NCI-H2029 (cell line): ENCODE results near the gene RGS6.

Experiments used
- DNase-seq: peaks from one replicate; lab custom pipeline; 2025; lab: John Stamatoyannopoulos, UW

The RGS6 gene

GRCh38 chr14:72247896-72248465, 315.8 kb downstream of the RGS6 start:
- no peak for DNase-seq

DNA sequence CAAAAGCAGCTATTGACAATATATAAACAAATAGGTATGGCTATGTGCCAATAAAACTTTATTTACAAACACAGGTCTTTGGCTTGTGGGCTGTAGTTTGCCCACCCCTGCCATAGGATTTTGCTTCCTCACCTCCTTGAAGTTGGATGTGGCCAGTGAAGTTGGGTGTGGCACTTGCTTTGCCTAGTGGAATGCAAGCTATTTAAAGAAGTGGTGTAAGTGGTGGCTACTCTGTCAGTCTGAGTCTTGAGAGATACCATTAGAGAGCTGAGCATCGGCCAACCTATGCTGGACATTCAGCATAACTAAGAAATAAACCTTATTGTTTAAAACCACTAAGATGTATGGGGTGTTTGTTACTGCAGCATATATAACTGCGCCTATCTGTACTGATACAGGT, 321.3 kb downstream of the RGS6 start:
- no peak for DNase-seq

DNA sequence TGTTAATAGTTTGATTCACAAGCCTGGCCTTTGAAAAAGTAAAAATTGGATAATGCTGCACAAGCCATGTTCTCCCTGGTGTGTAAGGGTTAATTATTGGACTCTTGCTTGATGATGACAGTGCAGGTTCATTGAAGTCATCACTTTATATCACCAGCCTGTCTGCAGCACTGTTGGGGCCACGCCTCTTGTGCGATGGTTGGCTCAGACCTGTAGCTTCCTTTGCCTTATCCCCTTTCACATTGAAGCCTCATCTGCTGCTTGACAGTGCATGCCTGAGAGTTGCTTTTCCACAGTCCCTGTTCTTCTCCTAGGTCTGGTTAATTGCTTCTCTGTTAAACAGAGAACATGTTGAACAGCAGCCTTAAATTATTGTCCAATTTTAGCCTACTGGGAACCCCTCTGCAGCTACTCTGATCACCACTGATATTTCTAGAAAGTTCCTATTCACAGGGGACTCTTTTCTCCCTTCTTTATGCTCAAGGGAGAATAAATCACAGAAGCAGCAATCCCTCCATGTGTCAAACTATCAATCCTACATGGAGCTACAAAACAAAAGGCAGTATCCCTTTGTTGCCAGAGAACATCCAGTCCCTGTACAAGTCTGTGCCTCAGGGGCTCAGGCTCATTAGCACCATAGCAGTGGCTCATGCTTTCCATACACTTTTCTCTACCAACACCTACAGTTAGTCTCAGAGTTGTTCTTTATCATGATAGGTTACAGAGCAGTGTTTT, 322.1 kb downstream of the RGS6 start:
- DNase-seq = no peak

DNA sequence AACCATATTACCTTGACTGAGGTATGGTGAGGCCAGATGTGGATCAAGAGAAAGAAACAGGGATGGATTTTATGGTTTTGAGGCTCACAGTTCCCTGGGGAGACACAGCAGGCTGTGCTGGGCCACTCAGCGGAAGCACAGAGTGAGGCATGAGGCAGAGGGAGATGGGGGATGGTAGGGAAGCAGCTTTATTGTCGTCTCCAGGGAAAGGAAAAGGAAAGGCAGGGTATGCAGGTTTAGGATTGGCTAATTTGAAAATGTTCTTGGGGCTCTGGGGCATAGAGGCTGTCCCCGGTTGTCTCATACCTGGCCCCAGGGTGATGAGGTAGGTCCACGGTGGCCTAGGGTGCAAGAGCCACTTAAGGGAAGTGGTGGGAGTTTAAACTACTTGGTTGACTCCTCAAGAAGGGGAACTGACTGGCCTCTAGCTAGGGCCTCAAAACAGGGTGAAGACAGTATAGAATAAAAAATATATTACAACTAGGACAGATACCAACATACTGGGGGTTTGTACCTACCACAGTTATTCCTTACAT, 322.8 kb downstream of the RGS6 start:
- no peak for DNase-seq

DNA sequence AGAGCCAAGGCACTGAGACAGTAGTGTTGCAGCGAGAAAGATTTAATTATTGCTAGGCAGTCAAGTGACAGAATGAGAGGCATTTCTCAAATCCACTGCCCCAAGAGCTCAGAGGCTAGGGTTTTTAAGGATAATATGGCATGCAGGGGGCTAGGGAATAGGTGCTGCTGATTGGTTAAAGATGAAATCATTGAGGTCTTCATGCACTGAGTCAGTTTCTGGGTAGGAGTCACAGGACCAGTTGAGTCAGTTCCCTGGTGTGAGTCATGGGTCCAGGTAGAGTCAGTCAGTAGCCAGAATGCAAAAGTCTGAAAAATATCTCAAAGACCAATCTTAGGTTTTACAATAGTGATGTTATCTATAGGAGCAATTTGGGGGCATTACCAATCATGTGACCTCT, 323.8 kb downstream of the RGS6 start:
- no peak for DNase-seq

GRCh38 chr14:72261068-72261467, 328.8 kb downstream of the RGS6 start:
- DNase-seq = no peak

DNA sequence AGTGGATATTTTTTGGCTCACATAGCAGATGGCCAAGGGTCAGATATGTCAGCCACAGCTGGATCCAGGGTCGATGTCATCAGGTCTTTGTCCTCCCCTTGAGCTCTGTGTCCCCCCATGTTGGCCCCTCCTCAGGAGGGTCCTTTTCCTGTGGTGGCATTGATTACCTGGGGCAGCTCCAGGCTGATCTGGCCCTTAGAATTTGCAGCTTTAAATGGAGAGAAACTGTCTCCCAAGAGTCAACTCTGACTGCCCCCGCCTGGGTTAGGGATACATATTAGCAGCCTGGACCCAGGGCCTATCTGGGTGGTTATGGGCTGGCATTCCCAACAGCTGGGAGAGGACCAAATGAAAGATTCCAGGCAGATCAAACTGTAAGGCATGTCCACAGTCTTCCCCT, 330.5 kb downstream of the RGS6 start:
- no peak for DNase-seq

- no peak for DNase-seq
Observed at GRCh38 chr14:72264716-72265115, 332.5 kb downstream of the RGS6 start.

GRCh38 chr14:72270147-72270727, 338.0 kb downstream of the RGS6 start:
- no peak for DNase-seq

- DNase-seq = no peak
Observed at GRCh38 chr14:72270749-72271148, 338.5 kb downstream of the RGS6 start.

GRCh38 chr14:72275242-72275641, 343.0 kb downstream of the RGS6 start:
- no peak for DNase-seq

DNA sequence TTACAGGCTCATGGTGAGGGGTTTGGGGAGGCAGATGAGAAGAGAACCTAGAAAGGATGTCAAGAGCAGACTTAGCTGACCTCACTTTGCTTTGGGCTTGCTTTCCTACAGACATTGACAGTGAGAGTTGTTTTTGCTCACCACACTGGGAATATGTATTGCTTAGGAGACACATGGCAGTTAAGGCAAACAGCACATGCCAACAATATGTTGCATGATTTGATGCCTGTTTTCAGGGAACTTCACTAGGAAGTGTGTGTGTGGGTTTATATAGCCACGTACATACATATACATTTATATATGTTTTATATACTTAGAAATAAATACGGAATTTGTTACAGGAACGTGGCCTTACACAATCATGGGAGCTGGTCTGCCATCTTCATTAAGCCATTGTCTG, 346.1 kb downstream of the RGS6 start:
- DNase-seq = no peak

DNA sequence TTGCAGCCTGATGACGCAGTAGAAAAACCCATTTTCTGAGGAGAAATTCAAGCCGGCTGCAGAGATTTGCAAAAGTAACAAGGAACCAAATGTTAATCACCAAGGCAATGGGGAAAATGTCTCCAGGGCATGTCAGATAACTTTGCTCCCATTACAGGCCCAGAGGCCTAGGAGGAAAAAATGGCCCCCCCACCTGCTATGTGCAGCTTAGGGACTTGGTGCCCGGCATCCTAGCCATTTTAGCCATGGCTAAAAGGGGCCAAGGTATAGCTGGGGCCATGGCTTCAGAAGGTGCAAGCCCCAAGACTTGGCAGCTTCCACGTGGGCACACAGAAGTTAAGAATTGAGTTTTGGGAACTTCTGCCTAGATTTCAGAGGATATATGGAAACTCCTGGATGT, 351.9 kb downstream of the RGS6 start:
- no peak for DNase-seq

GRCh38 chr14:72290241-72290640, 358.0 kb downstream of the RGS6 start:
- DNase-seq = no peak

- no peak for DNase-seq
Observed at GRCh38 chr14:72291908-72292688, 359.9 kb downstream of the RGS6 start.

DNA sequence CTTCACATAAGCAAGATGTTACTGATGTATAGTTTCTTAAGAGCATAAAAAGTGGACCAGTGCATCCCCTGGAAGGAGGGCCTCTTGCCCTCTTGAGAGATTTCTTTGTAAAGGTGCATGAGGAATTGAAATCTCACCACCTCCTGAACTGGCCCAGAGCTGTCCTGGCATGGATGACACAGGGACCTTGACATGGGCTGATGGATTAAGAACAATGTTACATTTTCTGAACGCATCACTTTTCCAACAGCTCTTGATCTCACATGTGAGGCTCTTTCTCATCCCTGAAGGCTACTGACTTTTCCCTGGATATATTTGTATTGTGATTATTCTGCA, 360.4 kb downstream of the RGS6 start:
- DNase-seq = no peak

- no peak for DNase-seq
Observed at GRCh38 chr14:72301352-72301751, 369.1 kb downstream of the RGS6 start.

GRCh38 chr14:72303930-72304329, 371.7 kb downstream of the RGS6 start:
- DNase-seq = no peak

DNA sequence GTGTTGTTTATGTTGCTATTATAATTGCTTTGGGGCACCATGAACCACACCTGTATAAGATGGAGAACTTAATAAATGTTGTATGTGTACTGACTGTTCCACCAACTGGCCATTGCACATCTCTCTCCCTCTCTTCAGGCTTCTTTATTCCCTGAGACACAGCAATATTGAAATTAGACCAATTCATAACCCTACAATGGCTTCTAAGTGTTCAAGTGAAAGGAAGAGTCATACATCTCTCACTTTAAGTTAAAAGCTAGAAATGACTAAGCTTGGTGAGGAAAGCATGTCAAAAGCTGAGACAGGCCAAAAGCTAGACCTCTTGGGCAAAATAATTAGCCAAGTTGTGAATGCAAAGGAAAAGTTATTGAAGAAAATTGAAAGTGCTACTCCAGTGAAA, 373.3 kb downstream of the RGS6 start:
- DNase-seq = no peak

- DNase-seq = no peak
Observed at GRCh38 chr14:72308967-72309485, 376.8 kb downstream of the RGS6 start.

DNA sequence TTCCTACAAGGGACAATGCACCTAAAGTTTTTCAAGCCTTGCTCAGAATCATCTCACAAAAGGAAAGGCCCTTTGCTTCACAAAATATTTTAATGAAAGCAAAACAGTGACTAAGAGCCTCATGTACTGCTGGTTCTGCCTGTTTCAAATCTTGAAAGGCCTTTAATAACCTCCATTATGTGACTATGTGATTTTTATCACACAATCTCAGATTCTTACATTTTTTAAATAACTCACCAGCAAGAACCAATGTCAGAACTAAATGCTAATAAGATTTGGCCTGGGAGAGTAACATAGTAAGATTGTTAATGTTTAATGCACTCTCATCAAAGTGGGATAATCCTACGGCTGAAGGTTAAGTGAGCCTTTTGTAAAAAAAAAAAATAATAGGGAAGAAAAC, 378.9 kb downstream of the RGS6 start:
- no peak for DNase-seq

- DNase-seq = no peak
Observed at GRCh38 chr14:72311516-72311915, 379.3 kb downstream of the RGS6 start.
